Activated CD8-positive, alpha-beta memory T cell treated with anti-CD3 and anti-CD28 coated beads, Interleukin-2, amount 50 U/mL, for 48 hours (primary cell): ENCODE data around the gene GALC.
"Not testable (repeated sequence)": the region's sequence is repeated elsewhere in the genome, so short reads cannot be mapped to it uniquely, and the experiment has no call there.

Experiments
- DNase-seq: peaks from one replicate; pipeline ENCODE4 v3.0.0-alpha.2; 2020

The GALC gene

GRCh38 chr14:87992718-87993628, at the start of gene GALC:
GALC (minus strand) TSS chr14:87993182; CDS start chr14:87993164, 18 bp downstream.
- DNase-seq: peak; percentile 97

GRCh38 chr14:88040146-88040545, 47.2 kb upstream of the GALC start:
- DNase-seq: no peak

GRCh38 chr14:88039197-88039596, 46.2 kb upstream of the GALC start:
- DNase-seq: no peak

- no peak for DNase-seq
Observed at GRCh38 chr14:88037325-88037724, 44.3 kb upstream of the GALC start.

GRCh38 chr14:88036422-88036821, 43.4 kb upstream of the GALC start:
- DNase-seq: no peak

- DNase-seq: no peak
Observed at GRCh38 chr14:88034076-88034475, 41.1 kb upstream of the GALC start.

- no peak for DNase-seq
Observed at GRCh38 chr14:88032373-88032772, 39.4 kb upstream of the GALC start.

GRCh38 chr14:88030892-88031291, 37.9 kb upstream of the GALC start:
- DNase-seq: no peak

GRCh38 chr14:88030079-88030478, 37.1 kb upstream of the GALC start:
- no peak for DNase-seq

GRCh38 chr14:88029500-88029899, 36.5 kb upstream of the GALC start:
- no peak for DNase-seq

GRCh38 chr14:88026890-88027289, 33.9 kb upstream of the GALC start:
- DNase-seq: no peak

GRCh38 chr14:88025313-88025712, 32.3 kb upstream of the GALC start:
- DNase-seq: no peak

- DNase-seq: not testable (repeated sequence)
Observed at GRCh38 chr14:88024252-88025086, 31.5 kb upstream of the GALC start.

- DNase-seq: no peak
Observed at GRCh38 chr14:88023658-88024187, 30.7 kb upstream of the GALC start.

- no peak for DNase-seq
Observed at GRCh38 chr14:88017535-88017934, 24.6 kb upstream of the GALC start.

GRCh38 chr14:88016768-88017167, 23.8 kb upstream of the GALC start:
- DNase-seq: no peak

- DNase-seq: no peak
Observed at GRCh38 chr14:88013750-88014349, 20.9 kb upstream of the GALC start.

GRCh38 chr14:88012495-88012894, 19.5 kb upstream of the GALC start:
- no peak for DNase-seq

- DNase-seq: no peak
Observed at GRCh38 chr14:88010331-88010730, 17.3 kb upstream of the GALC start.

GRCh38 chr14:88009486-88009885, 16.5 kb upstream of the GALC start:
- DNase-seq: no peak

GRCh38 chr14:88008039-88008742, 15.2 kb upstream of the GALC start:
- DNase-seq: no peak

GRCh38 chr14:88007608-88008007, 14.6 kb upstream of the GALC start:
- no peak for DNase-seq
